NCI-H146 treated with DMSO at 0.1 percent for 48 hours (cell line): Measurements from ENCODE around the gene PLPP2.

Experiments
- DNase-seq: peaks from one replicate; lab custom pipeline; 2025; ENCODE audit not compliant: unreplicated experiment; lab: John Stamatoyannopoulos, UW

PLPP2 gene

DNA sequence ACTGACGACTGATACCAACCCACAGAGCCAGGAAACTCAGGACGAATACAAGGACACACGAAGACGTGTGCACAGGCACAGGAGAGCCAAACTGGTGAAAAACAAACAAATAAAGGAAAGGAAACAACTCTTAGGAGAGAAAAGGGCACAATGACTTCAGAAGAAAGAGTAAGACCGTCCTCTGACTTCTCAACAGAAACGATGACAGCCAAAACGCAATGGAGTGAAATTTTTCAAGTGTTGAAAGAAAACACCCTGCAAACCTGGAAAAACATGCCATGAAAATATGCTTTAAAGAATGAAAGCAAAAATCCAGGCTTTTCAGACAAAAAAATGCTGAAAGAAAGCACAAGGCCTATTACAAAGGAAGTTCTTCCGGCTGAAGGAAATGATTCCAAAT, 24.6 kb upstream of the PLPP2 start:
- DNase-seq: no peak

DNA sequence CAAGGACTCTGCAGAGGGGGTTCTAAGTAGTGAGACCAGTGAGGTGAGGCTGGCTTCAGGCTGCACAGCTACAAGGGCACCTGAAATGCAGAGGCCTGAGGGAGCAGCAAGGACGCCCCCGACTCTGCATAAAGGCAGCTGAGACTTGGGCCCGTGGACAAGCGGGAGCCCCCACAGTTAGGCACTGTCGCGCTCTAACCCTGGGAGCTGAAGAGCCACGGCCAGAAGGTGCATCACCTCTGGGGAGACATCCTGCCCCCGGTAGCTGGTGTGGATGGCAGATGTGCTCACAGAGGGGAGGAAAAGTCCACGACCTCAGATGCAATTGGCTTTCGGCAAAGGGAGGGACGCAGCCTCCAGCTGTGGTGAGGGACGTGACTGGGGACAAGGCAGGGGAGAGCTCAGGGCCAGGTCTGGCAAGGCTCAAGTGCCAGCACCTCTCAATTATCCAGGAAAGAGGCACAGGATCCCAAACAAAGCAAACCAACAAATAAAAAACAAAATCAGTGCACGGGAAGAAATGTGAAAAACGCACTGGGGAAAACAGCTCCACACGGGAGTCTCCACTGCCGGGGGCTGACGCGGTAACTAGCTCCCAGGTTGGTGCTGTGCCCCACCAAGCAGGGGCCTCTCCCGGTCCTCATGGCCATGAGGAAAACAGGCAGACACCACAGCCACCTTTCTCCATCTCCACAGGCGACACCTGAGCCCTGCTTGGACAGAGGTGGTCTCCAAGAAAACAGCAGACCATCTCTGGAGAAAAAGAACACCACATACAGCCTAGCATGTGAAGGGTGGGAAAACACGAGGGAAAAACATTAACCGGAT, 23.0 kb upstream of the PLPP2 start:
- DNase-seq: no peak

DNA sequence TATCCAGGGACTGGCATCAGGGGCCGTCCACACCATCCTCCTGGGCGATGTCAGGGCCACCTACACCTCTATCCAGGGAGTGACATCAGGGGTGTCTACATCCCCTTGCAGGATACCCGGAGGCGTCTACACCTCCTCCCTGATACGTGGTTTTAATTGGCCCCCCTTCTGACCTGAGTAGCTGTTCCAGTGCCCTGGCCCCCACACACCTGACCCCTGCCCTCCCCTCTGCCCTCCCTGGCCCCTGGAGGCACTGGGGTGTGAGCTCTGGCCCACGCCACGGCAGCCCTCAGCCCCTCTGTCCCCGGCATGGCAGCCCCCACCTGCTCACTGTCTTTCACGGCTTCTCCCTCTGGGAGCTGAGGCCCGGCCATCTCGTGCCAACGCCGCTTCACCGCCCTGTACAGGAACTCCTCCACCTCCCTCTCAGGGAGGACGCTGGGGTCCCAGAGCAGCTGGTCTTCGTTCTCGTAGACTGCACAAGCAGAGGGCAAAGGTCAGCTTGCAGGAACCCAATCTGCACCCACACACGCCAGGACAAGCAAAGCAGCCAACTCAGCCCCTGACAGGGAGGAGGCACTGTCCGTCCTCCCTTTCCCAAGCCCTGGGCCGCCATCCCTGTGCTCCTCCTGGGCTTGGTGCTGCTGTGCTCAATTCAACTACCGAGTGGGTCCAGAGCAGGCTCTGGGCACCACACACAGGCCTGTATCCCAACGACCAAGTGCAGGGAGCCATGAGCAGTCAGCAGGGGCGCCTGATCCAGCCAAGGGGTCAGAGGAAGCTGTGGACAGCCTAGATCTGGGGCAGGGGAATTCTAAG, 22.2 kb upstream of the PLPP2 start:
- no peak for DNase-seq

DNA sequence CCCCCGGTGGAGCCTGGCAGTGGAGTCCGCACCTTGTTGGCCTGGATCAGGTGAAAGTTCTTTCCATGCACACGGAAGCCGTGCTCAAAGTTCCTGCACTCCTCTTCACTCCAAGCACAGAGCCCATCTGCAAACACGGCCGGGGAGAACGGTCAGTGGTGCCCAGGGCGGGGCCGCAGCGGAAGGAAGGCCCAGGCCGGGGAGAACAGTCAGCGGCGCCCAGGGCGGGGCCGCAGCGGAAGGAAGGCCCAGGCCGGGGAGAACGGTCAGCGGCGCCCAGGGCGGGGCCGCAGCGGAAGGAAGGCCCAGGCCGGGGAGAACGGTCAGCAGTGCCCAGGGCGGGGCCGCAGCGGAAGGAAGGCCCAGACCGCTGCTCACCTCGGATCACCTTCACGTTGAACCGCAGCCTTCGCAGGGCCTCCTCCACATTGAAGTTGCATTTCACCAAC, 20.6 kb upstream of the PLPP2 start:
- DNase-seq: no peak

DNA sequence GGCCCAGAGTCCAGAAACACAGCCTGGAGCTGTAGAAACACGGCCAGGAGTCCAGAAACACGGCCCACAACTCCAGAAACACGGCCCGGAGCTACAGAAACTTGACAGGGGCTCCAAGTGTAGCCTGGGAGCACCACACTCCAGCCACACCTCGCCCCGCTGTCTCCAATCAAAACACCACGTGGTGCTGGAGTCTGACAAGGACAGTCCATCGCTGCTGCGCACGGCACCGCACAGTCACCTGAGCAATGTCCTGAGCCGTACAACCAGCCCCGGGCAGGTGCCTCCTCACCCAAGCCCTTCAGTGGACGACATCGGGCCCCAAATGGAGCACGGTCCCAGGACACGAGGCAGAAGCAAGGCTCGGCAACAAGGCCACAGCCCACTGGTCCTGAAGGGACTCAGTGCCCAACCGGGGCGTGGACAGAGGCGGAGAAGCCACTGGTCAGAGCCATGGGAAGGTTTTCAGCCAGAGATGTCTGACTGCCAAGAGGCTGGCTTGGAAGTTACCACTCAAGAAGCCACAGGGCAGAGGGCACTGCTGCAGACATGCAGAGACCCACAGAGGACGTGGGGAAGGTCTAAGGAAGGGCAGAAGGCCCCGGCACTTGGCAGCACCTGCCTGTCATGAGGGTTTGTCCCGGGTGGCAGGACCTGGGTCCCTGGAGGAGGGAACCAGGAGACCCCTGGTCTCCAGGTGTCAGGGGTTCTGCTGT, 19.7 kb upstream of the PLPP2 start:
- DNase-seq: no peak

DNA sequence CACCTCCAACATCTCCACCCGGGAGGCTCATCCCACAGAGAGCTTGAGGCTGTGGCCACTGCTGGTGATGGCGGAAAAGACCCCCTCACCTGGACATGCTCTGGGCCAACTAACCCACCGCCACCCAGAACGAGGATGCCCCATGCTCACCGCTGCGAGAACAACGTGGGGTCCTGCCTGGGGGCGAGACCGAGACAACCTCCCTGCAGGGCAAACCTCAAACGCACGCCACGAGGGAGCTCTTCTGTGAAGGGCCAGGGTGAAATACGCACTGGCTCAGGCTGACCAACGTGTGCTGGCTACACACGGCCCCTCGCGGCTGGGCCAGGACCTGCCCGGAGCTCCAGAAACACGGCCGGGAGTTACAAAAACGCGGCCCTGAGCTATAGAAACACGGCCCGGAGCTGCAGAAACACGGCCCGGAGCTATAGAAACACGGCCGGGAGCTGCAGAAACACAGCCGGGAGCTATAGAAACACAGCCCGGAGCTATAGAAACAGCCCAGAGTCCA, 19.0 kb upstream of the PLPP2 start:
- no peak for DNase-seq

DNA sequence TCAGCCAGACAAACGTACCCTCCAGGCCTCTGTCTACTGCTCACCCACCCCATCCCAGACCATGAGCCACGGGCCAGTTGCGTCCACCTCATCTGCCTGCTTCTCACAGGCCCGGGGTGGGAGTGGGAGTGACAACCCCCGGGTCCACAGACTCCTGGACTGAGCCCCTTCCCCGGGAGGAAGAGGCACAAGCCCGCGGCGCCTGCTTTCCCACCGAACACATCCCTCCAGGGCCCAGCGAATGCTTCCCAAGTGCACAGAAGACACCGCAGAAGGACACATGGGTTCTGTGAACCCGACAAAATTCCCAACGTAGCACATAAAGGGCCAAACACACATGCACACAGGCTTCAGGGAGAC, 18.0 kb upstream of the PLPP2 start:
- DNase-seq: no peak

DNA sequence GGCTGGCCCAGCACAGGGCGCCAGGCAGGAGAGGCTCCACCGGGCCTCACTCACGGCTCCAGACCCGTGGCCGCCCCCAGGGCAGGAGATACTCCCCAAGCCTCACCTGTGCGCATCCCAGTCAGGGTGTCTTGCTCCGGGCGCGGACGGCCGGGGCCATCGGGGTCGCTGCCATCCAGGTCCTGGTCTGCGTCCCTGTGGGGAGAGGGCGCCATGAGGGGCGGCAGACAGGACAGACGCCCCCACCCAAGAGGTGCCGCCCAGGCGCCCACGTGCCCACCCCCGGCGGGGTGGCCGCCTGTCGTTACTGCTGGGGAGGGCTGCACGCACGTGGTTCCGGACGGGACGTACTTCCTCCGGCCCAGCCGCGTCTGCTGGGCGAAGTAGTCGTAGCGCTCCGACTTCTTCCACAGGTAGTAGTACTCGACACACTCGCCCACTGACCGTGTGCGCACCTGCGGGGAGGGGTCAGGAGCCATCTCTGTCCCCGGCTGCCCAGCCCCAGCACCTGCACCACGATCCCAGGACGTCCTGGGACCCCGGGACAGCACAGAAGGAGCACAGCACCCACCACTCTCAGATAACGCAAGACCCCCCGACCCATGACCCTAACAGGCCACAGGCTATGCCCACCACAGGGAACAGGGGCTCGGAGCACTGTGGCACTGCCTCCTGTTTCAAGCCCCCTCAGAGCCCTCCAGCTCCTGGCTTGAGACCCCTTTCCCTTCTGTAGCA, 17.4 kb upstream of the PLPP2 start:
- no peak for DNase-seq

DNA sequence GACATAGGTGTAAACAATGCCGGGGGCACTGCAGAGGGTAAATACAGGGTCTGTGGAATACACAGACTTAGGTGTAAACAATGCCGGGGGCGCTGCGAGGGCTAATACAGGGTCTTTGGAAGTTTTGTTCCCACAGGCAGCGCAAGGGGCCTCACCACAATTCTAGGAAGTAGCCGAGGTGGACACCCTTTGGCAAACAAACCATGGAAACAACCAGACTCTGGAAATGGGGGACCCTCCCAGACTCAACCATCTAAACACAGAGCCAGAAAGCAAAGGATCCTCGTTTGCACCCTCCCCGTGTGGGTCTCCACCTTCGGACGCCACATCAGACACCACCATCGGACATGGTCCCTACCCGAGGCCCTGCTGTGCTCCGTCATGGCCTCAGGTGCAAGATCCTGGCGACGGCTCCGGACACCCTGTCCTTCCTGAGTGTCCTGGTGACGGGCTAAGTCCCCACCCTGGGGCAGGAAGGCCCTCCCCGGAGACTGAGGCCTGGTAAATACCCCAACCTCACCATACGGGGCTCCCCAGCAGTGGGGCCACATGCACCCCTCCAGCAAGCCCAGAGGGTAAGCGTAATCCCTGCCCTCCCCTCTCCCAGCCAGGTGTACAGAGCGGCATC, 16.7 kb upstream of the PLPP2 start:
- DNase-seq: no peak

DNA sequence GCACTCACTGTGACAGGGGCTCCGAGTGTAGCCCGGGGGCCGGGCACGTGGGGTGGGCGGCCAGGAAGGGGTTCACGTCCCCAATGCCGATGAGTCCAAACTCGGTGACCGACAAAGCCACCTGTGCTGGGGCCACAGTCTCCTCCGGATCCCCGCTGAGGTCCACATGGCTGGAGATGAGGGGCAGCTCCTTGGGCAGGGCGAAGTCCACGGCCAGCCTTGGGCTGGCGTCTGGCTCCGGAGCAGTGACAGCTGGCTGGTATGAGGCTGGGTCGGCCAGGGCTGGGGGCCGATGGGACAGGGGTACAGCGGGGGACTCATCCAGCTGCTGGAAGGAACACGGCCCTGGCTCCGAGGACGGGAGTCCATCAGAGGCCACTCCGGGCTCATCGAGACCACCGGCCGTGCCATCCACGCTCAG, 15.9 kb upstream of the PLPP2 start:
- no peak for DNase-seq

DNA sequence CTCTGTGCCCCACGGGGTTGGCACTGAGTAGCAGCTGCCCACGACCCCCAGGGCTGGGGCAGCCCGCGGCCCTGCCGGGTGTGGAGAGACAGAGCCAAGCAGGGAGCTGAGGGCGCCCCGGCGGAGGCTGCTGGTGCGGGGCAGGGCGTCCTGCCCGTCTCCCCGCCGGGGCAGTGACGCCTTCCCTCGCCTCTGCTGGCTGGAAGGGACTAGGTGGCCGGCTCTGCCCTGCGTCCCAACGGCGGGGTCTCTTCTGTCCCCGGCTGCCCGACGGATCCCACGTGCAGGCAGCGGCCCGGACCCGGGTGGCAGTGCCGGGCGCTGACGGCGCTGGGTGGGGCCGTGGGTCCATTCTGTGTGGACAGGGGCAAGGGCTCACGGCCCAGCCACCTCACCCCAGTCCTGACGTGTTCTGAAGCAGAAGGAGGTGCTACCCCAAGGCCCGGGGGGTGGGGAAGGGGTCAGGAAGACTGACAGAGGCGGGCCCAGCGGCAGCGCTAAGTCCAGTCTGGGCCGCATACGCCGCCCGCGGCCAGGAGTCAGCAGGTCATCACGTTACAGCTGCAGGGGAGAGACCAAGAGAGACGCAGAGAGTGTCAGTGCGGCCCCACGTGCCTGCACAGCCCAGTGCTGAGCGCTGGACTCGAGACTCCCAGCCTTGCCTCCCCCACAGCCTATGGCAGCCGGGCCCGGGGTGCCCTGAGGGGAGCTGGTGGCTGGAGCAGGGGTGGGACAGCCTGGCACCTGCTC, 15.1 kb upstream of the PLPP2 start:
- DNase-seq: no peak

DNA sequence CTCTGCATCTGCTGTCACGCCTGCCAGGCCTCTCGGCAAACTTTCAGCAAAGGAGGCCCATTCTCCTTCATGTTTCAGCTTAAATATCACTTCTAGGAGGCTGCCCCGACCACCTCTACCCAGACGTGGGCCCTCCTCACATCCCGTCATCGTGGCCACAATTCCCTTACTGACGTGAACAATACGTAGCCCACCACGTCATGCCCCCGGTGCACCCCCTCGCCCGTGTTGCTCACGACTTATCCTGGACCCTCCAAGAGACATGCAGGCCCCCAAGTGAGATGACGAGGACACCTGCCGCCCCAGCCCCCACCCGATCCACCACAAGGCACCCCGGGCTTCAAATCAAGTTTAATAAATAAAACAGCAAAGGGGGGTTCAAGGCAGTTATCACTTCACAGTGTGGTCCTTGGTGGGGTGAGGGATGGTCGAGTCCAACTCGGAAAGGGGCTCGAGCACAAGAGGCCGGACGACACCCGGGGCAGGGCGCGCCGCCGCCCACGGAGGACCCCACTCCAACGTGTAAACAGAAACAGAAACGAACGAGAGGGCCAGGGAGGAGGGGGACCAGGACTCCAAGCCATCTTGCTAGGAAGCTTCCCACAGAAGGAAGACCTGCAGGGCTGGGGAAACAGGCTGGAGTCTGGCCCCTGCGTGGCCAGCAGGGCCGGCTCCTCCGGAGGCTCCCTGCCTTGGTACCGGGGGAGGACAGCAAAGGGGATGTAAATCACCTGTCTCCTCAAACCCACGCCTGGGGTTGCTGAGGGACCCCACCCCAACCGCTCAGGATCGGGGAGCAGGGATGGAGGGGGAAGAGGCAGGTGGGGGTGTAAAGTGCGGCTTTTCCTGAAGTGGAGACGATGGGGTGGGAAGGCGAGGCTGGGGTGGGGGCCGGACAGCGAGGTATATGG, 14.3 kb upstream of the PLPP2 start:
- DNase-seq: no peak

DNA sequence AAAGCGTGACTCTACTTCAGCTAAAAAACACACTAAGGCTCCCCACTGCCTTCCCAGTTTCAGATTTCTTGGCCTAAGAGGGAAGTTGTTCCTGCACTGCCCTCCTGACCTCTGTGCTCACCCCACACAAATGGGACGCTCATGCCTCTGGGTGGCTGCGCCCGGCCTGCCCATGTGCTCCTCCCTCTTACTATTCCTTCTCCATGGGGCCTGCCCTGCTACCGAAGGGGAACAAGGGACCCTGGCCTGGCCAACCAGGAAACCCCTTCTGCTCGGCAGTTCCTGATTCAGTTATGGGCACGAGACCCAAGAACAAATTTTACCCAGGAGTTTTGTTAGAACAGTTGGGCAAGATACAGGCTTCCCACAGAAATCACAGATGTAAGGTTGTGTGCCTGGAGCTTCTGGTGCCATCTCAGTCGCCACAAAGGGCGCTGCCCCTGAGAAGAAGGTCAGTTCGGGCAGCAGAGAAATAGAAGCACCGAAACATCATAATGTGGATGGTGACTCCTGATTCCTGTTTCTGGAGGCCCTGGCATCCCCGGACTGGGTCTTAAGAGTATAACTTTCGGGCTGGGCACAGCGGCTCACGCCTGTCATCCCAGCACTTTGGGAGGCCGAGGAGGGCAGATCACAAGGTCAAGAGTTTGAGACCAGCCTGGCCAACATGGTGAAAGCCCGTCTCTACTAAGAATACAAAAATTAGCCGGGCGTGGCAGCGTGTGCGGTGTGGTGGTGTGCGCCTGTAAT, 5.4 kb upstream of the PLPP2 start:
- DNase-seq: no peak

DNA sequence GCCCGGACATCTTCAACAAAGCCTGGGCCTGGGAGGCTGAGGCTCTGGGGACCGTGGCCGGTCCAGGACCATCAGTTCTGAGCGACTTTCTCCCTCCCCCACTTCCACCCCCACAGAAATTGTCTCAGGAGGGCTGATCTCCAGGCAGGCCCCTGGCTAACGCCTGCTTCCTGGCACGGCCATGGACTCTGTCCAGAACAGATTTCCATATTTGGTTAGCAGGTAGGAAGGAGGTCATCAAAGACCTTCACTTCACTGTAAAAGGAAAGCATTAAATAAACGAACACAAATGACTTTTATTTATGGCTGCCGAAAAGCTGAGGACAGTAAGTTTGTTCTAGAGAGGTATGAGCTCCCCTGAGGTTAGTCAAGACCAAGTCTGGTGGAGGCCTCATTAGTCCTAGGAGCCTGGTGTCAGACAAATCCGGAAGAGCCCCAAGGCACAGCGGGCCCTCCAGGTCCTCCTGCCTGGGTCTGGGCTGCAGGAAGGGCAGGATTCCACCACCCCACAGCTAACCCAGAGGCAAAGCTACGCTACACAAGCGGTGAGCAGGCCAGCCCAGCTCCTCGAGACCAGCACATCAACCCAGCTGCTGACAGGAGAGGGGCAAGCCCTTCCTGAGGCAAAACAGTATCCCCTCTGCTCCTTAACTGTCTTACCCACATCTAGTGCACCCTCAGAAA, 4.6 kb upstream of the PLPP2 start:
- no peak for DNase-seq

DNA sequence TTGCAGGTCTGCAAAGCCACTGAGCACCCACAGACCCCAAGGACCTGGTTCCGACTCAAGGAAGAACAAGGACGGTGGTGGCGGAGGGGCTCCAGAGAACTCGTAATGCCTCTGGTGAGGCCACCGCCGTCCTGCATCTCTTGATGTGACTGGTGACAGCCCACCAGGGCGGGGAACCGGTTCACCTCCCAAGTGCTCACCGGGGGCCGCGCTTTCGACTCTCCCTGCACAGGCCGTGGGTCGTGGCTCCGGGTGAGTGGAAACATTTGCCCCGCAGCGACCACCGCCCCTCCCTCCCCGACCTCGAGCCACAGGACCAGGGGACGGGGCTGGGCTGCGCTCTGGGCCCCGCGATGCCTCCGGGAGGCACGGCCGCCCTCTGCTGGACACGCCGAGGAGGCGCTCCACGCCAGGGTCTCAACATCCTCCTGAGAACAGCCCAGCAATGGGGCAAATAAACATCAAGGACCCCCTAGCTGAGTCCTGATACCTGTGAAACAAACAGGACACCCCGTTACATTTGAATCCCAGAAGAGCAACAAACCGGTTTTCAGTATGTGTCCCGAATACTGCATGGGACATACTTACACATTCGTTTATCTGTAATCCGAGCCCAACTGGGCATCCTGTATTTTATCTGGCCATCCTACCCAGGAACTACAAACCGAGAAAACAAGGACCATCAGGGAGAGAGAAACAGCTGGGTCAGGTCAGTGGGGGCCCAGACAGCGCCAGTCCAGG, 3.9 kb upstream of the PLPP2 start:
- DNase-seq: no peak

DNA sequence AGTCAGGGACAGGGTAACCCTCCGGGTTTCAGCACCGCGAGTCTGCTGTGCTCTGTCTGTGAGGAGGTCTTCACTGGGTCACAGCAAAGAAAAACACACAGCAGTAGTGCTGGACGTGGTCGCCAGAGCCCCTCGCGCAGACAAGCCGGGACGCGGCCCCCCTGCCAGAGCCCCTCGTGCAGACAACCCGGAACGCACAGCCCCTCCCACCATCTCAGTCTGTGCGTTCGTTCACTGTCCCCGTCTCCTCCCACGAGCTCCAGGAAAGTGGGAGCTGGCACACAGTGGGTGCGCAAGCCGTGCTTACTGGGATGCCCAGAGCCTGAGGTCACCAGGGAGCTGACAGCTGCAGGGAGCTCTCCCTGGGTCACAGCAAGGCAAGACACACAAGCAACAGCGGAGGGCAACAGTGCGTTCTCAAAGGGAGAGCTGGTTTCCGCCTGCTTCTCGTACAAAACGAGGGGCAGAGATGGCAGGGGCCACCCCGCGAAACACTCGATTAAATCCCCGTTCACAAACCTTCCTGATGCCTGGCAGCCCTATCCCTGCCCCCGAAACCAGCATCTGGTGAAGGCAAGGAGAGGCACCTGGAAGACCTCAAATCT, 3.2 kb upstream of the PLPP2 start:
- no peak for DNase-seq
